Activated T-cell treated with anti-CD3 and anti-CD28 coated beads, Interleukin-2, amount 50 U/mL, for 48 hours (primary cell): ENCODE results near the gene SLFNL1.

Source experiments
- DNase-seq, 2 experiments: peaks; one replicate each; pipeline ENCODE4 v3.0.0-alpha.2; 2020

The SLFNL1 gene

GRCh38 chr1:41021526-41022308, at the start of gene SLFNL1:
SLFNL1 (minus strand) TSS chr1:41021725; CDS start chr1:41020660, 1,065 bp downstream.
- no peak for DNase-seq

- no peak for DNase-seq
These were observed 35.4 kb upstream of the SLFNL1 start for GRCh38 chr1:41056907-41057306.

GRCh38 chr1:41053316-41053715, 31.8 kb upstream of the SLFNL1 start:
- no peak for DNase-seq

GRCh38 chr1:41051022-41051421, 29.5 kb upstream of the SLFNL1 start:
- no peak for DNase-seq

GRCh38 chr1:41048540-41048939, 27.0 kb upstream of the SLFNL1 start:
- no peak for DNase-seq

- no peak for DNase-seq
These were observed 24.8 kb upstream of the SLFNL1 start for GRCh38 chr1:41046347-41046775.

GRCh38 chr1:41045740-41046139, 24.2 kb upstream of the SLFNL1 start:
- no peak for DNase-seq

GRCh38 chr1:41044187-41044586, 22.7 kb upstream of the SLFNL1 start:
- DNase-seq: no peak

GRCh38 chr1:41041614-41042270, 20.2 kb upstream of the SLFNL1 start:
- no peak for DNase-seq

- no peak for DNase-seq
These were observed 16.6 kb upstream of the SLFNL1 start for GRCh38 chr1:41038110-41038509.

- no peak for DNase-seq
These were observed 15.8 kb upstream of the SLFNL1 start for GRCh38 chr1:41037116-41037903.

- no peak for DNase-seq
These were observed 11.7 kb upstream of the SLFNL1 start for GRCh38 chr1:41033272-41033671.

GRCh38 chr1:41032147-41032546, 10.6 kb upstream of the SLFNL1 start:
- DNase-seq: no peak

- DNase-seq: no peak
These were observed 9.5 kb upstream of the SLFNL1 start for GRCh38 chr1:41030872-41031616.

GRCh38 chr1:41028034-41028642, 6.6 kb upstream of the SLFNL1 start:
- DNase-seq: no peak

GRCh38 chr1:41025979-41026819, 4.7 kb upstream of the SLFNL1 start:
- no peak for DNase-seq

GRCh38 chr1:41024953-41025352, 3.4 kb upstream of the SLFNL1 start:
- DNase-seq: no peak

- no peak for DNase-seq
These were observed 1.9 kb upstream of the SLFNL1 start for GRCh38 chr1:41023279-41023990.

GRCh38 chr1:41022424-41022823, 899 bp upstream of the SLFNL1 start:
- DNase-seq: no peak

GRCh38 chr1:41020654-41021053, 871 bp downstream of the SLFNL1 start:
- DNase-seq: no peak

GRCh38 chr1:41020109-41020576, 1.4 kb downstream of the SLFNL1 start:
- no peak for DNase-seq
